Brain microvascular endothelial cell (primary cell): ENCODE data around the gene CD164L2.

ENCODE experiments used
- DNase-seq: peaks from one replicate; pipeline ENCODE4 v3.0.0-alpha.2; 2020
- H3K27ac ChIP-seq: fragments of 250-450 bp; sonication (Bioruptor Pico); 2 replicates; pipeline ENCODE4 v1.5.1; 2020; ENCODE audit warnings: mild to moderate bottlenecking, moderate library complexity
- H3K27me3 ChIP-seq: fragments of 250-450 bp; sonication (Bioruptor Pico); replicated peaks from 2 replicates; pipeline ENCODE4 v1.5.1; 2020; ENCODE audit warnings: mild to moderate bottlenecking
- H3K36me3 ChIP-seq: fragments of 250-450 bp; sonication (Bioruptor Pico); replicated peaks from 2 replicates; pipeline ENCODE4 v1.5.1; 2020; ENCODE audit warnings: mild to moderate bottlenecking
- H3K4me3 ChIP-seq: 2 replicates; pipeline ENCODE4 v1.5.1; 2011; ENCODE audit warnings: low read depth, mild to moderate bottlenecking, control low read depth, low read length, moderate library complexity
- in situ Hi-C: cut with HindIII; loops from 2 replicates; pipeline ENCODE4 v1.10.0; 2017; ENCODE audit warnings: low sequenced_read_pairs, low pct_ligation_motif_present
- TF ChIP-seq, protein P1 (sequence below): IDR thresholded peaks from 2 replicates; pipeline ENCODE4 v1.5.1; 2011; ENCODE audit warnings: low read depth, mild to moderate bottlenecking, moderate library complexity, low read length, control low read depth, inconsistent platforms; ENCODE audit errors: missing control alignments

CD164L2 gene

DNA sequence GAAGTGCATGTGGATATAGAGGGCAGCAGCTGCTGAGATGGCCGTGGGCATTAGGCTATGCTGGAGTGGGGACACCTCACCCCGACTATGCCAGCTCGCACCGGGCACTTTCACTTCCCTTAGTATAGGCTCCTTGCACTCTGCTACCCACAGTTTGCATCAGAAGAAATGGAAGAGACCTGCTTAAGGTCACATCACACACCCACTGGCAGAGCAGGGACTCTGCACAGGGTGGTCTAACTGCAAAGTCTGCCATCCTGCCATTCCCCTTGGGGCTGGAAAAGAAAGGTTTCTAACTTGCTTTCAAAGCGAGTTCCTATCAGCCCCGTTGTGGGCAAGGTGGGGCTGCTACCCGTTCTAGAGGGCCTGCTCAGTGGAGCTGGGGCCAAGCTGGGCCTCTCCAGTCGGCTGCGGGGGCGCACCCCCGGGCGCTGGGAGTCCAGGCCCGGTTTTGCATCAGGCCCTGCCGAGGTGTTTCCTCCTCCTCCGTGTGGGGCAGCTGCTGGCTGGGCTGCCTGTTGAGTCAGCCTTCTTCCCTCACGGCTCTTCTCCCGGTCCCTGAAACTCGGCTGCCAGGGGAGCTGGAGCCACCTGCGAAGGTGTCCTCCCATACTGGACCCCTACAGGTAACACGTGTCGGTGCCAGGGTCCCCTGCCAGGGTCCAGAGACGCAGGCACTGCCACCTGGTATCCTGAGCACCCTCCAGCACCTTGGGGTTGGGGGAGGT is 41.4 kb downstream of the CD164L2 start, which contains the start of gene SYTL1:
Gene SYTL1 (plus strand): TSS at position 498 of the 728 bp plus-strand sequence. CDS start 3,313 bp downstream, outside the sequence.
- H3K4me3 ChIP-seq: no peak within 1 kb of the TSS
- H3K36me3 ChIP-seq: peaks cover 3% of the 10 kb centered on the region
- H3K27ac ChIP-seq: no peak within 1 kb of the TSS
- H3K27me3 ChIP-seq: no peaks in the 10 kb centered on the region
- in situ Hi-C loops: no loop called here
- peak; percentile 64 for DNase-seq
- TF ChIP-seq, protein P1, sequence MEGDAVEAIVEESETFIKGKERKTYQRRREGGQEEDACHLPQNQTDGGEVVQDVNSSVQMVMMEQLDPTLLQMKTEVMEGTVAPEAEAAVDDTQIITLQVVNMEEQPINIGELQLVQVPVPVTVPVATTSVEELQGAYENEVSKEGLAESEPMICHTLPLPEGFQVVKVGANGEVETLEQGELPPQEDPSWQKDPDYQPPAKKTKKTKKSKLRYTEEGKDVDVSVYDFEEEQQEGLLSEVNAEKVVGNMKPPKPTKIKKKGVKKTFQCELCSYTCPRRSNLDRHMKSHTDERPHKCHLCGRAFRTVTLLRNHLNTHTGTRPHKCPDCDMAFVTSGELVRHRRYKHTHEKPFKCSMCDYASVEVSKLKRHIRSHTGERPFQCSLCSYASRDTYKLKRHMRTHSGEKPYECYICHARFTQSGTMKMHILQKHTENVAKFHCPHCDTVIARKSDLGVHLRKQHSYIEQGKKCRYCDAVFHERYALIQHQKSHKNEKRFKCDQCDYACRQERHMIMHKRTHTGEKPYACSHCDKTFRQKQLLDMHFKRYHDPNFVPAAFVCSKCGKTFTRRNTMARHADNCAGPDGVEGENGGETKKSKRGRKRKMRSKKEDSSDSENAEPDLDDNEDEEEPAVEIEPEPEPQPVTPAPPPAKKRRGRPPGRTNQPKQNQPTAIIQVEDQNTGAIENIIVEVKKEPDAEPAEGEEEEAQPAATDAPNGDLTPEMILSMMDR: no peak

DNA sequence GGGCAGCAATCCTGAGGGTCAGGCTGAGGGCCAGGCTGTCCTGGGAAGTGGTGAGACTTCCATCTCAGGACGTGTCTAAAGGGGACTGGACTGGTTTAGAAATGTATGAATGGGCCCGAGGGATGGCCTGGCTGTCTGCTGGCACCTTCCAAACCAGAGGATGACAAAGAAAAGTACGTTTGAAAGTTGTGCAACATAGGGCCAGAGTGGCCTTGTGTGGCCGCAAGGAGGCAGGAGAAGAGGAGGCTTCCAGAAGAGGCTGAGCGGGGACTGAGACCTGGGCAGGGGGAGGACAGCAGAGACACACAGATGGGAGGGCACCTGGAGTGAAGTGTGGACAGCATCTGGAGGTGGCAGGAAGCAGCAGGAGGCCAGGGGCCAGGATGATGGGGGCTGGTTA is 43.9 kb downstream of the CD164L2 start:
- no peak for DNase-seq
- Histone ChIP-seq H3K4me3 (no peak overlapping the region), H3K36me3 (peaks cover 21% of the 10 kb centered on the region), H3K27me3 (no peaks in the 10 kb centered on the region), H3K27ac (no peak overlapping the region)
- in situ Hi-C loops: no loop called here
- TF ChIP-seq, protein P1: no peak

DNA sequence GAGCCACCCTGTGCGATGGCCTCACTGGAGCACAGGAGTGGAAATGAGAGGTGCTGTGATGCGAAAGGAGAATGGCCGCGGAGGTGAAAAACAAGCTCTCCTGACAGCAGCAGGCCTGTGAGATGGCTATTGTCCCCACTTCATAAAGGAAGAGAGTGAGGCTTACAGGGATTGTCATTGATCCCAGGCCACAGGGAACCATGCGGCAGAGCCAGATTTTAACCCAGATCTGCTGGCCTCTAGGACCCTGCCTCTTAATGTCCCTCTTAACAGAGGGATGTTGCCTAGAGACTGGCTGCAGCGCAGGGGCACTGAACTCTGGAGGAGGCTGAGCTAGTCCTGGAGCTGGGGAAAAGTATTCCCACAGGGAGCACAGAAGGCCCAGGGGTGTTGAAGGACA is 44.4 kb downstream of the CD164L2 start:
- Histone ChIP-seq H3K27me3 (no peaks in the 10 kb centered on the region), H3K27ac (no peak overlapping the region), H3K4me3 (no peak overlapping the region), H3K36me3 (peaks cover 25% of the 10 kb centered on the region)
- in situ Hi-C loops: no loop called here
- TF ChIP-seq, protein P1: no peak
- no peak for DNase-seq

GRCh38 chr1:27336756-27337155 is 46.4 kb downstream of the CD164L2 start:
- Histone ChIP-seq H3K4me3 (no peak overlapping the region), H3K27me3 (no peaks in the 10 kb centered on the region), H3K36me3 (peaks cover 44% of the 10 kb centered on the region), H3K27ac (no peak overlapping the region)
- no peak for DNase-seq
- TF ChIP-seq, protein P1: no peak
- in situ Hi-C loops: no loop called here

DNA sequence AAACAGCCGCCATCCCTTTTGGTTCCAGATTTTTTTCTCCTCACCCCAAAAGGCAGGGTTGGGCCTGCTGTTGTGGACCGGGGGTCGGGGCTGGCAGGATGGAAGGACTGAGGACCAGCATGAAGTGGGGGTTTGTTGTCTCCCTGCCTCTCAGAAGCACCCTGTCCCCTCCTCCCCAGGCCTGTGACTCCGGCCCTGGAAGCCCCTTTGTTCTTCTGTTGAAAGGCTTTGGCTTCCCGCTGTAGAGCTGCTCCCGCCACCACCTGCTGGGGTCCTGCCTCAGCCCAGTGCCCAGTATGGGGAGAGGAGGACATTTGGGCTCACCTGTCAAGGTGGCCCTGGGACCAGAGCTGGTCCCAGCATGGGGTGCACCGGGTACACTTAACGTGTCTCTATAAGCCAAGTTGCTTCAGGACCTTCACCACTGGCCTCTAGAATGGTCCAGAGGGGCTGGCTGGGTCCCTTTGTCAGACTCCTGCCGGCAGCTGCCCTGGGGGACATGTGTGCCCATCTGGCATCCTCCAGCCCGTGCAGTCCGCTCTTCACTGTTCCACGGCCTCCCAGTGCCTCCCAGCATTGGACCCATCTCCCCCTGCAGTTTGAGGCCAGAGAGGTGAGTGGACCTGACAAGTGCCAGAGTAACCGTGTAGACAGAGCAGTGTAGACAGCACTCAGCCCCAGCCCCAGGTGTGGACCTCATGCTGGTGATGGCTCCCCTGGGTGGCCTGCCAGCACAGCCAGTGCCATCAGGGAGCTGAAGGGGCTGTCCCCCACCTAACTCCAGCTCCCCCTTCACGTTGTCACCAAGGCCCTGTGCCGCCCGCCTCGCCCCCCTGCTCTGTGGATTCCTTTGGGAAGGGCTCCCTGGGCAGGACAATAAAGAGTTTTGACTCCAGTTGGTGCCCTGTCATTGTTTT is 47.4 kb downstream of the CD164L2 start:
- Histone ChIP-seq H3K27me3 (no peaks in the 10 kb centered on the region), H3K4me3 (no peak overlapping the region), H3K36me3 (peaks cover 46% of the 10 kb centered on the region), H3K27ac (no peak overlapping the region)
- DNase-seq: no peak
- in situ Hi-C loops: no loop called here
- TF ChIP-seq, protein P1: no peak
